Activated CD4-positive, alpha-beta T cell treated with anti-CD3 and anti-CD28 coated beads, Interleukin-2, amount 10 ng/mL, durations not matched to agents 7 days and 5 days (primary cell): ENCODE results near the gene TUBB4B. TPM values are rescaled to one million over a fixed set of nuclear protein-coding genes. Genes with fewer than 3 reads are reported as not detected.

Source experiments
- CTCF ChIA-PET: fragments of 350-600 bp; sonication (Branson Sonifier 250); formaldehyde crosslinking; loops from one replicate; lab custom pipeline; 2021; ENCODE audit warnings: antibody characterized with exemption; lab: Charles Lee
- POLR2A ChIA-PET: fragments of 350-600 bp; sonication (Branson Sonifier 250); formaldehyde crosslinking; loops from one replicate; lab custom pipeline; 2021; ENCODE audit warnings: antibody characterized with exemption; lab: Charles Lee
- DNase-seq: peaks from one replicate; pipeline ENCODE4 v3.0.0-alpha.2; 2020
- H3K27ac Mint-ChIP-seq: one replicate; pipeline ENCODE4 v1.8.0; 2021; ENCODE audit warnings: mild to moderate bottlenecking, moderate library complexity, mixed read lengths
- H3K27me3 Mint-ChIP-seq: one replicate; pipeline ENCODE4 v1.8.0; 2021; ENCODE audit warnings: mixed read lengths
- H3K36me3 Mint-ChIP-seq: one replicate; pipeline ENCODE4 v1.8.0; 2021; ENCODE audit warnings: low read depth, mixed read lengths
- H3K4me1 Mint-ChIP-seq: one replicate; pipeline ENCODE4 v1.8.0; 2021; ENCODE audit warnings: mixed read lengths
- H3K4me3 Mint-ChIP-seq: one replicate; pipeline ENCODE4 v1.8.0; 2021; ENCODE audit warnings: mild to moderate bottlenecking, moderate library complexity, mixed read lengths
- H3K9me3 Mint-ChIP-seq: one replicate; pipeline ENCODE4 v1.8.0; 2021; ENCODE audit warnings: mixed read lengths
- total RNA-seq, 2 experiments: library from RNA; stranded (reverse); gene quantifications; one replicate each; pipeline ENCODE4 v1.2.3, GENCODE V29; 2021

Gene TUBB4B
- total RNA-seq, 2 experiments from 2014 or later, result 355 to 382 TPM

- Mint-ChIP-seq H3K27ac (no peak overlapping the region), H3K4me1 (peaks cover 11% of the 10 kb centered on the region), H3K9me3 (no peaks in the 10 kb centered on the region), H3K4me3 (no peak overlapping the region), H3K36me3 (no peaks in the 10 kb centered on the region), H3K27me3 (peaks cover 2% of the 10 kb centered on the region)
- CTCF ChIA-PET, result interaction anchor here (1.0 to 1.6 kb wide), 4 partner anchors 38 to 183 kb away, joined by 3 read pairs; partner anchors contain the start of genes MAN1B1 and NPDC1
- POLR2A ChIA-PET, result no interaction called here
- DNase-seq, result no peak
Measured at GRCh38 chr9:137228968-137229896, 11.9 kb upstream of the TUBB4B start.

- Mint-ChIP-seq H3K9me3 (no peaks in the 10 kb centered on the region), H3K4me3 (no peak overlapping the region), H3K4me1 (peaks cover 7% of the 10 kb centered on the region), H3K27me3 (peaks cover 2% of the 10 kb centered on the region), H3K27ac (no peak overlapping the region), H3K36me3 (no peaks in the 10 kb centered on the region)
- no peak for DNase-seq
- ChIA-PET POLR2A (no interaction called here), CTCF (interaction anchor here (0.6 to 1.6 kb wide), 5 partner anchors 38 to 184 kb away, joined by 3 read pairs; partner anchors contain the start of genes MAN1B1 and NPDC1)
Measured at GRCh38 chr9:137229903-137230704, 11.0 kb upstream of the TUBB4B start.

- peaks cover 2% of the 10 kb centered on the region for H3K27me3 Mint-ChIP-seq
- H3K4me3 Mint-ChIP-seq, result no peak within 1 kb of the TSS
- H3K9me3 Mint-ChIP-seq, result no peaks in the 10 kb centered on the region
- H3K36me3 Mint-ChIP-seq, result no peaks in the 10 kb centered on the region
- POLR2A ChIA-PET, result no interaction called here
- H3K4me1 Mint-ChIP-seq, result peaks cover 3% of the 10 kb centered on the region
- no peak for DNase-seq
- CTCF ChIA-PET, result interaction anchor here (0.6 to 1.3 kb wide), 3 partner anchors 144 to 184 kb away, joined by 3 read pairs; partner anchors contain the start of genes MAN1B1 and NPDC1
- H3K27ac Mint-ChIP-seq, result no peak within 1 kb of the TSS
Measured at GRCh38 chr9:137230705-137231371, 10.2 kb upstream of the TUBB4B start, which contains the start of gene SLC34A3. TSS of gene SLC34A3 (plus strand) at chr9:137230901. CDS start at chr9:137231703, 802 bp downstream.

GRCh38 chr9:137231372-137232039 lies 9.6 kb upstream of the TUBB4B start:
- H3K9me3 Mint-ChIP-seq, result no peaks in the 10 kb centered on the region
- no peak overlapping the region for H3K4me3 Mint-ChIP-seq
- no peak for DNase-seq
- no peak overlapping the region for H3K27ac Mint-ChIP-seq
- H3K27me3 Mint-ChIP-seq, result peaks cover 2% of the 10 kb centered on the region
- no peaks in the 10 kb centered on the region for H3K36me3 Mint-ChIP-seq
- ChIA-PET CTCF (interaction anchor here (1.0 kb wide), 1 partner anchor 108 kb away, joined by 3 read pairs; no protein-coding TSS in a partner anchor), POLR2A (no interaction called here)
- H3K4me1 Mint-ChIP-seq, result peaks cover 3% of the 10 kb centered on the region

- H3K27me3 Mint-ChIP-seq, result peaks cover 2% of the 10 kb centered on the region
- POLR2A ChIA-PET, result no interaction called here
- no peaks in the 10 kb centered on the region for H3K36me3 Mint-ChIP-seq
- no peak overlapping the region for H3K4me3 Mint-ChIP-seq
- no peak overlapping the region for H3K27ac Mint-ChIP-seq
- CTCF ChIA-PET, result interaction anchor here (1.0 kb wide), 1 partner anchor 109 kb away, joined by 3 read pairs; no protein-coding TSS in a partner anchor
- DNase-seq, result no peak
- no peaks in the 10 kb centered on the region for H3K9me3 Mint-ChIP-seq
- peaks cover 3% of the 10 kb centered on the region for H3K4me1 Mint-ChIP-seq
Measured at GRCh38 chr9:137232101-137232500, 9.0 kb upstream of the TUBB4B start.

GRCh38 chr9:137232510-137232909 lies 8.6 kb upstream of the TUBB4B start:
- POLR2A ChIA-PET, result no interaction called here
- CTCF ChIA-PET, result interaction anchor here (1.0 kb wide), 1 partner anchor 109 kb away, joined by 3 read pairs; no protein-coding TSS in a partner anchor
- Mint-ChIP-seq H3K27ac (no peak overlapping the region), H3K36me3 (no peaks in the 10 kb centered on the region), H3K4me1 (peaks cover 2% of the 10 kb centered on the region), H3K27me3 (peaks cover 2% of the 10 kb centered on the region), H3K4me3 (no peak overlapping the region), H3K9me3 (no peaks in the 10 kb centered on the region)
- DNase-seq, result no peak

GRCh38 chr9:137233143-137233980 lies 7.7 kb upstream of the TUBB4B start:
- DNase-seq, result no peak
- ChIA-PET POLR2A (no interaction called here), CTCF (no interaction called here)
- Mint-ChIP-seq H3K36me3 (no peaks in the 10 kb centered on the region), H3K27ac (no peak overlapping the region), H3K27me3 (no peaks in the 10 kb centered on the region), H3K4me1 (peaks cover 2% of the 10 kb centered on the region), H3K9me3 (no peaks in the 10 kb centered on the region), H3K4me3 (no peak overlapping the region)

- no peak for DNase-seq
- no peaks in the 10 kb centered on the region for H3K36me3 Mint-ChIP-seq
- no peaks in the 10 kb centered on the region for H3K9me3 Mint-ChIP-seq
- POLR2A ChIA-PET, result no interaction called here
- H3K27me3 Mint-ChIP-seq, result no peaks in the 10 kb centered on the region
- no peak overlapping the region for H3K27ac Mint-ChIP-seq
- H3K4me1 Mint-ChIP-seq, result peaks cover 9% of the 10 kb centered on the region
- CTCF ChIA-PET, result no interaction called here
- H3K4me3 Mint-ChIP-seq, result no peak overlapping the region
Measured at GRCh38 chr9:137234055-137234697, 6.9 kb upstream of the TUBB4B start.

- DNase-seq, result no peak
- Mint-ChIP-seq H3K4me1 (peaks cover 13% of the 10 kb centered on the region), H3K9me3 (no peaks in the 10 kb centered on the region), H3K4me3 (no peak overlapping the region), H3K27me3 (no peaks in the 10 kb centered on the region), H3K27ac (no peak overlapping the region), H3K36me3 (no peaks in the 10 kb centered on the region)
- POLR2A ChIA-PET, result no interaction called here
- CTCF ChIA-PET, result interaction anchor here (6.5 kb wide), 1 partner anchor 10 kb away, joined by 65 read pairs; the partner anchor contains the start of genes CYSRT1, RNF208 and RNF224
Measured at GRCh38 chr9:137234758-137235423, 6.2 kb upstream of the TUBB4B start.

GRCh38 chr9:137235424-137236237 lies 5.5 kb upstream of the TUBB4B start:
- POLR2A ChIA-PET, result interaction anchor here (0.5 kb wide), 1 partner anchor 114 kb away, joined by 3 read pairs; no protein-coding TSS in a partner anchor
- no peak overlapping the region for H3K4me3 Mint-ChIP-seq
- no peak overlapping the region for H3K27ac Mint-ChIP-seq
- H3K4me1 Mint-ChIP-seq, result peaks cover 14% of the 10 kb centered on the region
- H3K9me3 Mint-ChIP-seq, result no peaks in the 10 kb centered on the region
- no peaks in the 10 kb centered on the region for H3K36me3 Mint-ChIP-seq
- no peaks in the 10 kb centered on the region for H3K27me3 Mint-ChIP-seq
- no peak for DNase-seq
- CTCF ChIA-PET, result interaction anchor here (0.6 to 6.5 kb wide), 17 partner anchors 10 to 449 kb away, joined by 3 to 65 read pairs (median 4); partner anchors contain the start of genes CYSRT1, NELFB, NPDC1 and RNF208
